Chondrocyte (in vitro differentiated cells): Measurements from ENCODE around the gene CDCA5. TPM values are rescaled to one million over a fixed set of nuclear protein-coding genes. Genes with fewer than 3 reads are reported as not detected.

Experiments
- DNase-seq: peaks from one replicate; pipeline ENCODE4 v3.0.0; 2021; ENCODE audit warnings: mixed read lengths, low spot score
- H3K27ac Mint-ChIP-seq: one replicate; pipeline ENCODE4 v1.8.0; 2021; ENCODE audit warnings: mild to moderate bottlenecking, moderate library complexity, mixed read lengths; ENCODE audit not compliant: unreplicated experiment
- H3K27me3 Mint-ChIP-seq: 2 replicates; pipeline ENCODE4 v1.8.0; 2021; ENCODE audit warnings: low read depth, mixed read lengths
- H3K36me3 Mint-ChIP-seq: 2 replicates; pipeline ENCODE4 v1.8.0; 2021; ENCODE audit warnings: low read depth, mixed read lengths
- H3K4me1 Mint-ChIP-seq: 2 replicates; pipeline ENCODE4 v1.8.0; 2021; ENCODE audit warnings: low read depth, mild to moderate bottlenecking, mixed read lengths
- H3K4me3 Mint-ChIP-seq: one replicate; pipeline ENCODE4 v1.8.0; 2021; ENCODE audit warnings: mild to moderate bottlenecking, moderate library complexity, mixed read lengths; ENCODE audit not compliant: unreplicated experiment
- H3K9me3 Mint-ChIP-seq: 2 replicates; pipeline ENCODE4 v1.8.0; 2021; ENCODE audit warnings: low read depth, mixed read lengths
- CTCF ChIP-seq: fragments of 200-600 bp; sonication (generic); IDR thresholded peaks from 2 replicates; pipeline ENCODE4 v1.5.0; 2021; ENCODE audit warnings: antibody characterized with exemption, mild to moderate bottlenecking, moderate library complexity
- total RNA-seq: library from RNA; stranded (reverse); gene quantifications from 3 replicates; pipeline ENCODE4 v1.2.1, GENCODE V29; 2021

CDCA5 gene
- total RNA-seq, 1 donor from 2014 or later: 5.5 TPM

- no peak for TF ChIP-seq CTCF
- peaks cover 12% of the 10 kb centered on the region for H3K4me1 Mint-ChIP-seq
Measured at GRCh38 chr11:65127473-65128181, 43.8 kb upstream of the CDCA5 start.

DNA sequence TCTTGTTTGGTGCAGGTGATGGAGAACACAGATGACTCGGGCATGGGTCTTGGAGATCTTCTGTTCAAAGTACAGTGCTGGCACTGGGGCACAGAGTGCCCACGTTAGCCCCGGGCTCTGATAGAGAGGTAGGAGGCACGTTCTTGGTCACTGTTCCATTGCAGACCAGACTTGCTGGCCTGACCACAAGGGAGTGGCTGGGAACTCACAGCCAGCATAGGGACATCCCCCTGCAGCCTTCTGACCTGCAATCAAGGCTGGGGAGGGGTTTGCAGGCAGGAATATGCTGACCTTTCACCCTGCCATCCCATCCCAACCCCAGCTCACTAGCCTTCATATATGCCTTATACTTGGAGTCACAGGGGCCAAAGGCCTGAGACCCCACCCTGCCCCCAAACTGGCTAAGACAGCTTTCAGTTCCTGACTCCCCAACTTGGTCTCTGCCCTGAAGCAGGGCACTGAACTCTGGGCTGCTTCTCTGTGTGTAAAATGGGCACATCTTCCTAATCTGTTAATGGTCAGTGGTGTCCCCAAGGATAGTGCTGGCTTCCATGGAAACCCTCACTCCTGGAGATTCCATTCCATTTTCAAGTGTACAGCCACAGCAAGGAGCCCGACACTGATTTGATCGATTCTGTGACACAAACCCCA lies 42.9 kb upstream of the CDCA5 start:
- no peak for TF ChIP-seq CTCF
- H3K36me3 Mint-ChIP-seq: peaks cover 12% of the 10 kb centered on the region
- H3K4me1 Mint-ChIP-seq: peaks cover 17% of the 10 kb centered on the region
- H3K27ac Mint-ChIP-seq: peak overlapping the region; percentile 17
- H3K9me3 Mint-ChIP-seq: no peaks in the 10 kb centered on the region
- no peak overlapping the region for H3K4me3 Mint-ChIP-seq
- no peaks in the 10 kb centered on the region for H3K27me3 Mint-ChIP-seq
- DNase-seq: peak; percentile 27

More at GRCh38 chr11:65127473-65128181, 43.8 kb upstream of the CDCA5 start:
- H3K4me3 Mint-ChIP-seq: no peak overlapping the region
- H3K27ac Mint-ChIP-seq: no peak overlapping the region
- DNase-seq: peak; percentile 59
- H3K36me3 Mint-ChIP-seq: peaks cover 10% of the 10 kb centered on the region
- no peaks in the 10 kb centered on the region for H3K27me3 Mint-ChIP-seq
- no peaks in the 10 kb centered on the region for H3K9me3 Mint-ChIP-seq

DNA sequence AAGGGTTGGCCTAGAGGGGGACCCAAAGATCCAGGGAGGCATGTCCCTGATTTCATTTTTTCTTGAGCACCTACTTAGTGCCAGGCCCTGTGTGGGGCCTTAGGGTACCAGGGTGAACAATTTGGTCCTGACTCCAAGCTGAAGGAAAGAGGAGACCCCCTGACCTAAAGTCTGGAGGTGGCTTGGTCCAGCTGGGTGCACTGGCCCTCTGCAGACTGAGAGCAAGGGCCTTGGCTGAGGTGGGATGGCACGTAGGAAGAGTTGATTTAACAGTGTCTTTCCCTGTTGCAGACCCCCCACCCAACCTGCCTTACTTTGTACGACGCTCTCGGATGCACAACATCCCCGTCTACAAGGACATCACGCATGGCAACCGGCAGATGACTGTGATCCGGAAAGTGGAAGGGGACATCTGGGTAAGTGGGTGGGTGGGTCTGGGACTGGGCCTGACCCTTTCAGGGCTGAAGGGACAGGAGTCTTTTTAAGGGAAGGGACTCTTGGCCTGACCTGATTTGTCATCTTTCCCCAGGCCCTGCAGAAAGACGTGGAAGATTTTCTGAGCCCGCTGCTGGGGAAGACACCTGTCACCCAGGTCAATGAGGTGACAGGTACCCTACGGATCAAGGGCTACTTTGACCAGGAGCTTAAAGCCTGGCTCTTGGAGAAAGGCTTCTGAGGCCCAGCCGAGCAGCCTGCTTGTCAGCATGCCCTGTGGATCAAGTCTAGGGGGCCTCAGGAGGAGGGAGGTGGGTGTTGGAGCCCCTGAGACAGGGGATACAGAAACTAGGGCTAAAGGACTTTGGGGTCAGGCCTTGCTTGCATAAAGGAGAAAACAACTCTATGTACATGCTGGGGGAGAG lies 41.6 kb upstream of the CDCA5 start:
- DNase-seq: peak; percentile 51
- Mint-ChIP-seq H3K27ac (no peak overlapping the region), H3K4me3 (no peak overlapping the region), H3K27me3 (no peaks in the 10 kb centered on the region), H3K4me1 (peaks cover 29% of the 10 kb centered on the region), H3K36me3 (peaks cover 10% of the 10 kb centered on the region), H3K9me3 (no peaks in the 10 kb centered on the region)
- TF ChIP-seq CTCF: no peak

GRCh38 chr11:65124480-65125196 lies 40.8 kb upstream of the CDCA5 start:
- no peaks in the 10 kb centered on the region for H3K9me3 Mint-ChIP-seq
- H3K4me3 Mint-ChIP-seq: no peak overlapping the region
- peaks cover 34% of the 10 kb centered on the region for H3K4me1 Mint-ChIP-seq
- H3K27me3 Mint-ChIP-seq: no peaks in the 10 kb centered on the region
- DNase-seq: peak; percentile 19
- no peak overlapping the region for H3K27ac Mint-ChIP-seq
- TF ChIP-seq CTCF: no peak
- H3K36me3 Mint-ChIP-seq: peaks cover 8% of the 10 kb centered on the region
